ENCODE data around the gene ITGBL1.

Gene ITGBL1

GRCh38 chr13:101555610-101556009, 103.1 kb downstream of the ITGBL1 start:
- DNase-seq (ENCODE audit: low read depth in 3 of 3, low spot score in 1 of 3), result no peak

DNA sequence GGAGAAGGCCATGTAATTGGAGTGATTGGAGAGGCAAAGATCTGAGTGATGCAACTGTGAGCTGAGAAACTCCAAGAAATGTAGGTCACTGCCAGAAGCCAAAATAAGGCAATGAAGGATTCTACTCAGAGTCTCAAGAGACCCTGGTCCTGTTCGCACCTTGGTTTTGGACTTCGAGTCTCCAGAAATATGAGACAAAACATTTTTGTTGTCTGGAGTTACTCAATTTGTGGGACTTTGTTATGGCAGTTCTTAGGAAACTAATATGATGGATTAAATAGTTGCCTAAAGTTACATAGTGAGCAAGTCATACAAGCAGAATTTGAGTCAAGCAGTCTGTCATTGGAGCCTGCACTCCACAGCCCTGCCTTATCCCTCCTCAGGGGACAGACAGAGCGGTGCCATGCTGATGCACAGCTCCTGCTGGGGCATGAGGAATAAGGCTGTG, 104.2 kb downstream of the ITGBL1 start:
- DNase-seq (ENCODE audit: low read depth in 3 of 3, low spot score in 1 of 3), result no peak

DNA sequence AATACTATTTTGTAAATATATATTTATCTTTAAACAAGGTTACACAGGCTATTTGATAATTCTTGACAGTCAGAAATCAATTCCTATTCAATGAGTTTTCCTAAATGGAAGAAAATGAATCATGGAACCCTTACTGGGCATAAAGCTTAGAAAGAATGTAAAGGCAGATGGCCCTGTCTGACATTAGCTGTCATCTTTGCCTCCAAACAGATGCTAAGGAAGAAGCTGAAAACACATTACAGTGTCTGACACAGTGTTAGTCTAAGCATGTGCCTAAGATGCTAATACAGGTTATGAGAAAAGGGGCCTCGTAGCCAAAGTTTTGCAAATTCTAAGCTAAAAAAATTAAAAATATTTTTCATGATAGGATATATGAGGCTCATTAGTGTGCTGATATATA, 112.8 kb downstream of the ITGBL1 start:
- DNase-seq (ENCODE audit: low read depth in 3 of 3, low spot score in 1 of 3), result no peak

DNA sequence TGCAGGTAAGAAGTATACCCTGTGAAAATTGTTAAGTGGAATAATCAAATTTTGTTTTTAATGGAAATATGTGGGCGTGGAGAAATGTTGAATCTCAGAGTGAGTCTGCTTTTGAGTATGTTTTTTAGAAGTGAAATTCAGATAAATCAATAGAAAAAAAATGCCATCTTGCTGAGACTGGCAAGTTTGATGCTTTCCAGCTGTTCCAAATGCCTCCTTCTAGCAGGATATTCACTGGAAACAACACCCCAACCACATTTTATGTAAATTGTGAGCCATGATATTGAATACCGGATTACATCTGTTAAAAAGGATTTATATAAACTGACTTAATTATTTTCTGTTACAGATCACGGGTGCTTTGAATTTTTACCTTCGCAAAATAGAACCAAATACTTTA, 115.4 kb downstream of the ITGBL1 start:
- no peak for DNase-seq (ENCODE audit: low read depth in 3 of 3, low spot score in 1 of 3)

DNA sequence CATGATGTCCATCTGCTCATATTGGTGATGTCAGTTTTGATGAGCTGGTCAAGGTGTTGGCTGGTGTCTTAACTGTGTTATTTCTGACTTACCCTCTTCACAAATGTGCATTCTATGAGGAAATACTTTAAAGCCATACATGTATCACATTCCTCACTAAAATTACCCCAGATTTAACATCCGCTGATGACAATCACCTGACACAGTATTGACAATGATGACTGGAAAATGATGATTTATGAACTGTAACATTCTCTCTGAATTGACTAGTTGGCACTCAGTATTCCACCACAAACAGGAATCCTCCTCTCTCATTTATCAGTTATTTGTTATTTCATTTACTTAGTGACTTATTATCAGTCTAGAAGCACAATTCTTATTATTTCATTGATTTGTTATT, 117.3 kb downstream of the ITGBL1 start:
- no peak for DNase-seq (ENCODE audit: low read depth in 3 of 3, low spot score in 1 of 3)

DNA sequence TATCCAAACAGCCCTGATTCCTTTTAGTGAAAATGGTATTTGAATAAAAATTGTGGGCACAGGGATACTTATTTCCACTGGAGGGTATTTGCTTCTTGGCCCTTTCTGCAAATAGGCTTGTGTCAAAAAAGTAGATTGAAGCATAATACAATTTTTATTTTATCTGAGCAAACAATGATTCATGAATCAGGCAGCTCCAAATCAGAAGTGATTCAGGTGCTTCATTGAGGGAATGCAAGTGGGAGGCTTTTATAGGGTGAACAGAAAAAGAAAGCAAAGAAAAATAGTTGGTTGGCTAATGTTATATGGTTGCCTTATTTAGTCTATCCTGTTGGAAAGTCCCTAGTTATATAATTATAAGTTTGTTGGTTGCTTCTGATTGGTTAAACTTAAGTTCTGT, 117.9 kb downstream of the ITGBL1 start:
- no peak for DNase-seq (ENCODE audit: low read depth in 3 of 3, low spot score in 1 of 3)

- no peak for DNase-seq (ENCODE audit: low read depth in 3 of 3, low spot score in 1 of 3)
Observed at GRCh38 chr13:101572456-101572855, 120.0 kb downstream of the ITGBL1 start.

GRCh38 chr13:101575581-101575980, 123.1 kb downstream of the ITGBL1 start:
- DNase-seq (ENCODE audit: low read depth in 3 of 3, low spot score in 1 of 3), result no peak

DNA sequence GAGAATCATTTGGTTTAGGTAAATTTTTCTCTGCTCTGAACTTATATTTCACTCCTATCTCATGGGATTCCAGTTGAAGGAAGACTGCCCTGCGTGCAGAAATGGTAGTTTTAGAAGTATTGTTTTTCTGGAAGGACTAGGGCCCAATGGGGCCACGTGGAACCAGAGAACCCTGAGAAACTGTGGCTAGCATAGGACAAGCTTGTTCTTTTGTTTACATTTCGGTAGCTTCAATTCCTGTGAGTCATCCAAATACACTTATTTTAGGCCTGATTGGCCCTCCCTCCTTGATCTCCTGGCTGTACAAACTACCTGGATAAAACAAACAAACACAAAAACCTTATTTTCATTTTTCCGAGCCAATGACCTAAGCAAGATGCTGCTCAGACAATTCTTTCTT, 124.0 kb downstream of the ITGBL1 start:
- no peak for DNase-seq (ENCODE audit: low read depth in 3 of 3, low spot score in 1 of 3)

DNA sequence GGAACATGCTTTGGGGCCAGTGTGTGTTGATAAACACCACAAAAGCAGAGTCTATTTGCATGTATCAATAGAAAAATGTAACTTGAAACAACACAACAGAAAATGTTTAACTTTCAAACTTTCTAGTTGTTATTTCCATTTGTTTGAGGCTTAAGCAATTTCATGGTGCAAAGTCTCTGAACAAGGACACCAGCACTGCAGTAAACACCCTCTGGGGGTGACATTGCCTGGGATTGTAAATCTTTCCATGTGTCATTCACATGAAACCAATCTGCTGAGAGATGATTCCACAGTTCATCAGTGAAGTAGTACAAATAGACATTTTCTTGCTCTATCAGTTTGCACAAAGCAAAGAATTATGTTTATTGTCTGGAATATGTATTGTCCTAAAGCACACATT, 124.5 kb downstream of the ITGBL1 start:
- no peak for DNase-seq (ENCODE audit: low read depth in 3 of 3, low spot score in 1 of 3)

DNA sequence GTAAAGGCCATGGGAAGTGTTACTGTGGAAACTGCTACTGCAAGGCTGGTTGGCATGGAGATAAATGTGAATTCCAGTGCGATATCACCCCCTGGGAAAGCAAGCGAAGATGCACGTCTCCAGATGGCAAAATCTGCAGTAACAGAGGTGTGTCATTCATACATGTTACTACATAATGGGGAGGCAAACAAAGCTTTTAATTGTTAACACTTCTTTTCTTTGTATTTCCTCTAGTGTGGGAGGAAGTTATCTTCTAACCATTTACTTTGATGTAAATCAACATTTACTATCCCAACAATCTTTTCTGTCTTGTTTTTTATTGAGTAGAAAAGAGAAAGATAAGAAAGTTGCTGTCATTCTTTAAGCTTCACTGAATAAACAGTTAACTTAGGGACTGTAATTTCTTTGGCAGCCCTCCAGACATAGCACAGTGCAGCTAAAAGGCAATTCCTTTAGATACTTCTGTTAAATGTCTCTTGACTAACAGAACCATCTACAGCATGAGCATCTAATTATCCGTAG, 126.9 kb downstream of the ITGBL1 start:
- no peak for DNase-seq (ENCODE audit: low read depth in 3 of 3, low spot score in 1 of 3)

- DNase-seq (ENCODE audit: low read depth in 3 of 3, low spot score in 1 of 3), result no peak
Observed at GRCh38 chr13:101584331-101584730, 131.9 kb downstream of the ITGBL1 start.

GRCh38 chr13:101590479-101590878, 138.0 kb downstream of the ITGBL1 start:
- no peak for DNase-seq (ENCODE audit: low read depth in 3 of 3, low spot score in 1 of 3)

- DNase-seq (ENCODE audit: low read depth in 3 of 3, low spot score in 1 of 3), result no peak
Observed at GRCh38 chr13:101594936-101595335, 142.5 kb downstream of the ITGBL1 start.

- no peak for DNase-seq (ENCODE audit: low read depth in 3 of 3, low spot score in 1 of 3)
Observed at GRCh38 chr13:101596803-101597202, 144.3 kb downstream of the ITGBL1 start.

GRCh38 chr13:101611491-101612475, 159.3 kb downstream of the ITGBL1 start:
- no peak for DNase-seq (ENCODE audit: low read depth in 3 of 3, low spot score in 1 of 3)

- no peak for DNase-seq (ENCODE audit: low read depth in 3 of 3, low spot score in 1 of 3)
Observed at GRCh38 chr13:101612735-101613134, 160.3 kb downstream of the ITGBL1 start.

- DNase-seq (ENCODE audit: low read depth in 3 of 3, low spot score in 1 of 3), result no peak
Observed at GRCh38 chr13:101614491-101614890, 162.0 kb downstream of the ITGBL1 start.

DNA sequence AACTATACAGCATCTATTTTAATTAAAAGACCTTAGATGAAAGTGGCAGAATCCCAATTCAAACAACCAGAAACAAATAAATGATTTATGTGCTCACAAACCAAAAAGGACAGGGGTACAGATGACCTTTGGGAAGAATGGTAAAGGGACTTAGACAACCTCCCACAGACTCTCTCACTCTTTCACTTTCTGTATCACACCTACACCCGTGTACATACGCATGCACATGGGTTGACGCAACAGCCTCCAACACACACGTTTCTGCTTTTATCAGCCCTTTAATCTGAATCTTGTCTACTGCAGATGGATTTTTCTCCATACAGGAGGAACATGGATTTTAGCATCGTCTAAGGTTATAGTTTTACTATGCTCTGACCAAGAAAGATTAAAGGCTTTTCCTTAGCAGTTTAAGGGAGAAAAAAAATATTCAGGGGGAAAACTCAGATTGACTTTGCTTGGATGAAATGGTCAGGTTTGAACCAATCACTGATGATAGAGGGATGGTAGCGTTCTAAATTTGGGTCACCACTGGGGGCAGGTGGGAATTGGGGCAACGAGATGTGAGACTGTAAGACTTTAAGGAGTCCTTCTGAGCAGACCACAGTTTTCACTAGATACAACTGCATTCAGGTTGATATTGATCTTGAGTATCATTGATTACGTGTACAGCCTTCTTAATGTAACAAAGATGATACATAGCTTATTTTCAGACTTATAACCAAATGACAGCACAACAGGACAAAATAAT, 166.1 kb downstream of the ITGBL1 start:
- DNase-seq (ENCODE audit: low read depth in 3 of 3, low spot score in 1 of 3), result no peak

- DNase-seq (ENCODE audit: low read depth in 3 of 3, low spot score in 1 of 3), result no peak
Observed at GRCh38 chr13:101621099-101621498, 168.6 kb downstream of the ITGBL1 start.

- no peak for DNase-seq (ENCODE audit: low read depth in 3 of 3, low spot score in 1 of 3)
Observed at GRCh38 chr13:101623470-101624209, 171.2 kb downstream of the ITGBL1 start.
